Measurements from ENCODE around the gene METTL9.
"Not testable (repeated sequence)": the region's sequence is repeated elsewhere in the genome, so short reads cannot be mapped to it uniquely, and the experiment has no call there.

- not testable (repeated sequence) for TF ChIP-seq POLR2A (IDR thresholded peaks at IDR 0.05; ENCODE audit: low read depth, low read length); POLR2AphosphoS5 (IDR thresholded peaks at IDR 0.05; ENCODE audit: low read depth, low read length); TAF1 (IDR thresholded peaks at IDR 0.05; ENCODE audit: borderline replicate concordance, low read depth, low read length)
These were observed 81.3 kb downstream of the METTL9 start for GRCh38 chr16:21680714-21681113.
